ENCODE results near the gene DEPDC7.

Gene DEPDC7

GRCh38 chr11:33006010-33006409 is 9.7 kb upstream of the DEPDC7 start:
- no peak for DNase-seq (ENCODE audit: low spot score)
- TF ChIP-seq CTCF (IDR thresholded peaks at IDR 0.05; ENCODE audit: extremely low read depth, missing control alignments) = no peak

- TF ChIP-seq CTCF (IDR thresholded peaks at IDR 0.05; ENCODE audit: extremely low read depth, missing control alignments) = no peak
- DNase-seq (ENCODE audit: low spot score) = no peak
These were observed 1.9 kb upstream of the DEPDC7 start for GRCh38 chr11:33013755-33014154.

GRCh38 chr11:33016654-33017053 is 976 bp downstream of the DEPDC7 start:
- DNase-seq (ENCODE audit: low spot score) = no peak

GRCh38 chr11:33017478-33017877 is 1.8 kb downstream of the DEPDC7 start:
- DNase-seq (ENCODE audit: low spot score) = no peak

More at GRCh38 chr11:33016654-33017053, 976 bp downstream of the DEPDC7 start:
- TF ChIP-seq CTCF (IDR thresholded peaks at IDR 0.05; ENCODE audit: extremely low read depth, missing control alignments) = no peak

GRCh38 chr11:33017965-33018364 is 2.3 kb downstream of the DEPDC7 start:
- no peak for DNase-seq (ENCODE audit: low spot score)
- TF ChIP-seq CTCF (IDR thresholded peaks at IDR 0.05; ENCODE audit: extremely low read depth, missing control alignments) = no peak

More at GRCh38 chr11:33017478-33017877, 1.8 kb downstream of the DEPDC7 start:
- no peak for TF ChIP-seq CTCF (IDR thresholded peaks at IDR 0.05; ENCODE audit: extremely low read depth, missing control alignments)

GRCh38 chr11:33018840-33019239 is 3.2 kb downstream of the DEPDC7 start:
- no peak for DNase-seq (ENCODE audit: low spot score)

GRCh38 chr11:33021501-33021900 is 5.8 kb downstream of the DEPDC7 start:
- DNase-seq (ENCODE audit: low spot score) = no peak

More at GRCh38 chr11:33018840-33019239, 3.2 kb downstream of the DEPDC7 start:
- TF ChIP-seq CTCF (IDR thresholded peaks at IDR 0.05; ENCODE audit: extremely low read depth, missing control alignments) = no peak

More at GRCh38 chr11:33021501-33021900, 5.8 kb downstream of the DEPDC7 start:
- no peak for TF ChIP-seq CTCF (IDR thresholded peaks at IDR 0.05; ENCODE audit: extremely low read depth, missing control alignments)
